HepG2 (cell line): Measurements from ENCODE around the gene SERPINA6. TPM values are rescaled to one million over a fixed set of nuclear protein-coding genes. Genes with fewer than 3 reads are reported as not detected.

ENCODE experiments used
- ARID3A ChIP-seq: IDR thresholded peaks from 2 replicates; pipeline ENCODE4 v1.6.1; 2012; ENCODE audit warnings: low read depth, low read length, improper control_type of control experiment
- CHD4 ChIP-seq: fragments of 200-600 bp; sonication (generic); IDR thresholded peaks from 2 replicates; pipeline ENCODE4 v1.7.0; 2017; ENCODE audit warnings: mild to moderate bottlenecking, low read length, borderline replicate concordance
- ERF ChIP-seq: IDR thresholded peaks from 2 replicates; pipeline ENCODE4 v1.6.1; 2018; ENCODE audit warnings: missing biosample characterization, missing genetic modification reagents
- FOXO1 ChIP-seq: sonication (generic); formaldehyde crosslinking; IDR thresholded peaks from 2 replicates; pipeline ENCODE4 v1.4.0; 2020; ENCODE audit warnings: missing genetic modification reagents
- HCFC1 ChIP-seq: fragments of 150-350 bp; IDR thresholded peaks from 2 replicates; pipeline ENCODE4 v1.6.1; 2014; ENCODE audit warnings: low read depth, low read length
- HMG20B ChIP-seq: conservative IDR thresholded peaks from 2 replicates; pipeline ENCODE4 v1.6.1; 2016; ENCODE audit warnings: missing genetic modification reagents, missing compliant biosample characterization
- PRDM4 ChIP-seq: sonication (generic); formaldehyde crosslinking; IDR thresholded peaks from 2 replicates; pipeline ENCODE4 v1.9.0; 2021; ENCODE audit warnings: missing genetic modification reagents, borderline replicate concordance
- RFXAP ChIP-seq: sonication (generic); formaldehyde crosslinking; IDR thresholded peaks from 2 replicates; pipeline ENCODE4 v1.4.0; 2020; ENCODE audit warnings: missing genetic modification reagents, borderline replicate concordance
- TEAD3 ChIP-seq: optimal IDR thresholded peaks from 2 replicates; pipeline ENCODE3; 2016; ENCODE audit warnings: borderline replicate concordance
- ZKSCAN5 ChIP-seq: sonication (generic); formaldehyde crosslinking; IDR thresholded peaks from 2 replicates; pipeline ENCODE4 v1.5.1; 2020; ENCODE audit warnings: mild to moderate bottlenecking, missing genetic modification reagents
- ZNF329 ChIP-seq: sonication (generic); formaldehyde crosslinking; IDR thresholded peaks from 2 replicates; pipeline ENCODE4 v1.9.0; 2021; ENCODE audit warnings: low read depth, mild to moderate bottlenecking, missing genetic modification reagents
- ZNF577 ChIP-seq: sonication (generic); formaldehyde crosslinking; IDR thresholded peaks from 2 replicates; pipeline ENCODE4 v1.4.0; 2020; ENCODE audit warnings: mild to moderate bottlenecking, low read depth, missing genetic modification reagents, borderline replicate concordance
- ZNF614 ChIP-seq: IDR thresholded peaks from 2 replicates; pipeline ENCODE4 v1.6.1; 2018; ENCODE audit warnings: missing biosample characterization, missing genetic modification reagents, inconsistent platforms, borderline replicate concordance
- ZNF761 ChIP-seq: sonication (generic); formaldehyde crosslinking; conservative IDR thresholded peaks from 2 replicates; pipeline ENCODE4 v1.4.0; 2020; ENCODE audit warnings: mild to moderate bottlenecking, missing genetic modification reagents
- ZNF839 ChIP-seq: sonication (generic); formaldehyde crosslinking; IDR thresholded peaks from 2 replicates; pipeline ENCODE4 v1.4.0; 2020; ENCODE audit warnings: missing genetic modification reagents, mild to moderate bottlenecking, borderline replicate concordance
- polyA plus RNA-seq, 8 experiments: library from polyadenylated mRNA; depleted of rRNA in 3 of 8; stranded (reverse) in 7 of 8; unstranded in 1 of 8; fragments of >200 nt; fragmentation: Illumina TruSeq in 4 of 8; extraction: Trizol in 4 of 8; gene quantifications; 2 replicates each; pipeline versions ENCODE4 v1.2.1 to v1.2.3, GENCODE V29; 2011 to 2016; ENCODE audit warnings: low read depth in 4 of 8, missing spikeins in 1 of 8, mixed read lengths in 1 of 8; ENCODE audit not compliant: insufficient read depth in 1 of 8
- total RNA-seq, 5 experiments: library from RNA; depleted of rRNA; stranded (reverse); fragments of >200 nt; fragmentation: Illumina TruSeq; extraction: Trizol; gene quantifications; 2 replicates each; pipeline ENCODE4 v1.2.3, GENCODE V29; 2016; ENCODE audit warnings: low read depth in 1 of 5
- TF ChIP-seq, protein P1 (sequence below): fragments of 450-650 bp; IDR thresholded peaks from 2 replicates; pipeline ENCODE4 v1.6.1; 2017; ENCODE audit warnings: mild to moderate bottlenecking
- TF ChIP-seq, protein P2 (sequence below): sonication (generic); formaldehyde crosslinking; IDR thresholded peaks from 2 replicates; pipeline ENCODE4 v1.4.0; 2020; ENCODE audit warnings: missing genetic modification reagents, borderline replicate concordance
- TF ChIP-seq, protein P3 (sequence below): sonication (generic); IDR thresholded peaks from 2 replicates; pipeline ENCODE4 v1.6.1; 2016; ENCODE audit warnings: low read depth, borderline replicate concordance
- TF ChIP-seq, protein P4 (sequence below): sonication (generic); formaldehyde crosslinking; IDR thresholded peaks from 2 replicates; pipeline ENCODE4 v1.8.0; 2022; ENCODE audit warnings: mild to moderate bottlenecking, missing genetic modification reagents, moderate library complexity

SERPINA6 gene
- total and polyA plus RNA-seq, 2 of the 13 experiments (the other 11 are each of a cell fraction or from before 2014, with no cell fraction given), result 260 to 333 TPM

GRCh38 chr14:94320243-94320642 lies 2.9 kb downstream of the SERPINA6 start (continued):
- TF ChIP-seq, protein P1, sequence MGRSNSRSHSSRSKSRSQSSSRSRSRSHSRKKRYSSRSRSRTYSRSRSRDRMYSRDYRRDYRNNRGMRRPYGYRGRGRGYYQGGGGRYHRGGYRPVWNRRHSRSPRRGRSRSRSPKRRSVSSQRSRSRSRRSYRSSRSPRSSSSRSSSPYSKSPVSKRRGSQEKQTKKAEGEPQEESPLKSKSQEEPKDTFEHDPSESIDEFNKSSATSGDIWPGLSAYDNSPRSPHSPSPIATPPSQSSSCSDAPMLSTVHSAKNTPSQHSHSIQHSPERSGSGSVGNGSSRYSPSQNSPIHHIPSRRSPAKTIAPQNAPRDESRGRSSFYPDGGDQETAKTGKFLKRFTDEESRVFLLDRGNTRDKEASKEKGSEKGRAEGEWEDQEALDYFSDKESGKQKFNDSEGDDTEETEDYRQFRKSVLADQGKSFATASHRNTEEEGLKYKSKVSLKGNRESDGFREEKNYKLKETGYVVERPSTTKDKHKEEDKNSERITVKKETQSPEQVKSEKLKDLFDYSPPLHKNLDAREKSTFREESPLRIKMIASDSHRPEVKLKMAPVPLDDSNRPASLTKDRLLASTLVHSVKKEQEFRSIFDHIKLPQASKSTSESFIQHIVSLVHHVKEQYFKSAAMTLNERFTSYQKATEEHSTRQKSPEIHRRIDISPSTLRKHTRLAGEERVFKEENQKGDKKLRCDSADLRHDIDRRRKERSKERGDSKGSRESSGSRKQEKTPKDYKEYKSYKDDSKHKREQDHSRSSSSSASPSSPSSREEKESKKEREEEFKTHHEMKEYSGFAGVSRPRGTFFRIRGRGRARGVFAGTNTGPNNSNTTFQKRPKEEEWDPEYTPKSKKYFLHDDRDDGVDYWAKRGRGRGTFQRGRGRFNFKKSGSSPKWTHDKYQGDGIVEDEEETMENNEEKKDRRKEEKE, result no peak
- TF ChIP-seq CHD4, result no peak
- TF ChIP-seq PRDM4 (CRISPR knock-in tag), result no peak
- peak; percentile 61; the same call in 1 of the 2 replicates for TF ChIP-seq FOXO1 (CRISPR knock-in tag)
- 0 out of 2 replicates have a peak, but pooled peaks have one; percentile 49 for TF ChIP-seq ZNF761 (CRISPR knock-in tag)
- TF ChIP-seq, protein P2, sequence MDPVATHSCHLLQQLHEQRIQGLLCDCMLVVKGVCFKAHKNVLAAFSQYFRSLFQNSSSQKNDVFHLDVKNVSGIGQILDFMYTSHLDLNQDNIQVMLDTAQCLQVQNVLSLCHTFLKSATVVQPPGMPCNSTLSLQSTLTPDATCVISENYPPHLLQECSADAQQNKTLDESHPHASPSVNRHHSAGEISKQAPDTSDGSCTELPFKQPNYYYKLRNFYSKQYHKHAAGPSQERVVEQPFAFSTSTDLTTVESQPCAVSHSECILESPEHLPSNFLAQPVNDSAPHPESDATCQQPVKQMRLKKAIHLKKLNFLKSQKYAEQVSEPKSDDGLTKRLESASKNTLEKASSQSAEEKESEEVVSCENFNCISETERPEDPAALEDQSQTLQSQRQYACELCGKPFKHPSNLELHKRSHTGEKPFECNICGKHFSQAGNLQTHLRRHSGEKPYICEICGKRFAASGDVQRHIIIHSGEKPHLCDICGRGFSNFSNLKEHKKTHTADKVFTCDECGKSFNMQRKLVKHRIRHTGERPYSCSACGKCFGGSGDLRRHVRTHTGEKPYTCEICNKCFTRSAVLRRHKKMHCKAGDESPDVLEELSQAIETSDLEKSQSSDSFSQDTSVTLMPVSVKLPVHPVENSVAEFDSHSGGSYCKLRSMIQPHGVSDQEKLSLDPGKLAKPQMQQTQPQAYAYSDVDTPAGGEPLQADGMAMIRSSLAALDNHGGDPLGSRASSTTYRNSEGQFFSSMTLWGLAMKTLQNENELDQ (CRISPR knock-in tag), result no peak
- TF ChIP-seq HMG20B, result 0 out of 2 replicates have a peak, but pooled peaks have one; percentile 19
- no peak for TF ChIP-seq ZKSCAN5 (CRISPR knock-in tag)
- TF ChIP-seq ZNF839 (CRISPR knock-in tag), result no peak
- peak; percentile 65; the same call in 1 of the 2 replicates for TF ChIP-seq RFXAP (CRISPR knock-in tag)
- TF ChIP-seq ERF, result peak; percentile 72; the same call in 1 of the 2 replicates
- no peak for TF ChIP-seq HCFC1
- TF ChIP-seq ARID3A, result no peak
- TF ChIP-seq, protein P3, sequence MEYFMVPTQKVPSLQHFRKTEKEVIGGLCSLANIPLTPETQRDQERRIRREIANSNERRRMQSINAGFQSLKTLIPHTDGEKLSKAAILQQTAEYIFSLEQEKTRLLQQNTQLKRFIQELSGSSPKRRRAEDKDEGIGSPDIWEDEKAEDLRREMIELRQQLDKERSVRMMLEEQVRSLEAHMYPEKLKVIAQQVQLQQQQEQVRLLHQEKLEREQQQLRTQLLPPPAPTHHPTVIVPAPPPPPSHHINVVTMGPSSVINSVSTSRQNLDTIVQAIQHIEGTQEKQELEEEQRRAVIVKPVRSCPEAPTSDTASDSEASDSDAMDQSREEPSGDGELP, result 0 out of 2 replicates have a peak, but pooled peaks have one; percentile 17
- TF ChIP-seq TEAD3 (CRISPR knock-in tag), result peak; percentile 45
- no peak for TF ChIP-seq ZNF329 (CRISPR knock-in tag)
- TF ChIP-seq ZNF577 (CRISPR knock-in tag), result no peak
- TF ChIP-seq, protein P4, sequence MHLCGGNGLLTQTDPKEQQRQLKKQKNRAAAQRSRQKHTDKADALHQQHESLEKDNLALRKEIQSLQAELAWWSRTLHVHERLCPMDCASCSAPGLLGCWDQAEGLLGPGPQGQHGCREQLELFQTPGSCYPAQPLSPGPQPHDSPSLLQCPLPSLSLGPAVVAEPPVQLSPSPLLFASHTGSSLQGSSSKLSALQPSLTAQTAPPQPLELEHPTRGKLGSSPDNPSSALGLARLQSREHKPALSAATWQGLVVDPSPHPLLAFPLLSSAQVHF, result no peak
- no peak for TF ChIP-seq ZNF614 (CRISPR knock-in tag)
